HFF-Myc (cell line): Measurements from ENCODE around the gene PYGO1.
"Not testable (repeated sequence)": the region's sequence is repeated elsewhere in the genome, so short reads cannot be mapped to it uniquely, and the experiment has no call there.

Experiments used
- DNase-seq: peaks from one replicate; pipeline ENCODE4 v3.0.0-alpha.2; 2011; ENCODE audit warnings: low read depth; ENCODE audit errors: extremely low read depth
- H3K4me3 ChIP-seq: replicated peaks from 2 replicates; pipeline ENCODE4 v1.5.1; 2011; ENCODE audit warnings: low read depth, mild to moderate bottlenecking, control low read depth, low read length
- TF ChIP-seq, protein P1 (sequence below): IDR thresholded peaks from 2 replicates; pipeline ENCODE4 v1.5.1; 2012; ENCODE audit warnings: mild to moderate bottlenecking, low read depth, low read length, control low read depth; ENCODE audit errors: missing control alignments

PYGO1 gene

GRCh38 chr15:55515491-55515890 is 72.7 kb downstream of the PYGO1 start:
- DNase-seq = no peak
- TF ChIP-seq, protein P1, sequence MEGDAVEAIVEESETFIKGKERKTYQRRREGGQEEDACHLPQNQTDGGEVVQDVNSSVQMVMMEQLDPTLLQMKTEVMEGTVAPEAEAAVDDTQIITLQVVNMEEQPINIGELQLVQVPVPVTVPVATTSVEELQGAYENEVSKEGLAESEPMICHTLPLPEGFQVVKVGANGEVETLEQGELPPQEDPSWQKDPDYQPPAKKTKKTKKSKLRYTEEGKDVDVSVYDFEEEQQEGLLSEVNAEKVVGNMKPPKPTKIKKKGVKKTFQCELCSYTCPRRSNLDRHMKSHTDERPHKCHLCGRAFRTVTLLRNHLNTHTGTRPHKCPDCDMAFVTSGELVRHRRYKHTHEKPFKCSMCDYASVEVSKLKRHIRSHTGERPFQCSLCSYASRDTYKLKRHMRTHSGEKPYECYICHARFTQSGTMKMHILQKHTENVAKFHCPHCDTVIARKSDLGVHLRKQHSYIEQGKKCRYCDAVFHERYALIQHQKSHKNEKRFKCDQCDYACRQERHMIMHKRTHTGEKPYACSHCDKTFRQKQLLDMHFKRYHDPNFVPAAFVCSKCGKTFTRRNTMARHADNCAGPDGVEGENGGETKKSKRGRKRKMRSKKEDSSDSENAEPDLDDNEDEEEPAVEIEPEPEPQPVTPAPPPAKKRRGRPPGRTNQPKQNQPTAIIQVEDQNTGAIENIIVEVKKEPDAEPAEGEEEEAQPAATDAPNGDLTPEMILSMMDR = no peak
- H3K4me3 ChIP-seq = no peak overlapping the region

- no peak overlapping the region for H3K4me3 ChIP-seq
- TF ChIP-seq, protein P1 = no peak
- no peak for DNase-seq
These were observed 73.7 kb downstream of the PYGO1 start for GRCh38 chr15:55514414-55514850.

GRCh38 chr15:55513621-55514413 is 74.3 kb downstream of the PYGO1 start:
- DNase-seq, H3K4me3 ChIP-seq: not testable (repeated sequence)
- TF ChIP-seq, protein P1 = peak; percentile 42

- DNase-seq = no peak
- TF ChIP-seq, protein P1 = no peak
- H3K4me3 ChIP-seq = no peak overlapping the region
These were observed 75.0 kb downstream of the PYGO1 start for GRCh38 chr15:55513152-55513551.

DNA sequence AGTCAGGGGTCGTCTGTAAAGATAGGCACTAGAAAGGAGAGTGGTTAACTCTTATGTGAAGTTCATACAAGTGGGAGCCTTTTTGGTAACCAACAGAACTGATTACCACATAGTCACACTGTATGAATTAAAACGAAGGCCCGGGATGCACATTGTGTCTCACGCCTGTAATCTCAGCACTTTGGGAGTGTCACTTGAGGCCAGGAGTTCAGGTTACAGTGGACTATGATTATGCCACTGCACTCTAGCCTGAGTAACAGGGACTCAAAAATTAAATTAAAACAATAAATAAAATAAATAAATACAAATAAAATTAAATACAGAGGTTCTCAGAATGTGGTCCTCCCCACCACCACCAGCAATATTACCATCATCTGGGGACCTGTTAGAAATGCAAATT is 80.6 kb downstream of the PYGO1 start:
- TF ChIP-seq, protein P1 = no peak
- H3K4me3 ChIP-seq = no peak overlapping the region
- DNase-seq = no peak

GRCh38 chr15:55505407-55505806 is 82.7 kb downstream of the PYGO1 start:
- not testable (repeated sequence) for DNase-seq, H3K4me3 ChIP-seq

GRCh38 chr15:55499151-55499550 is 89.0 kb downstream of the PYGO1 start:
- DNase-seq = no peak
- no peak overlapping the region; the same call in 1 of the 2 replicates for H3K4me3 ChIP-seq
- TF ChIP-seq, protein P1 = no peak

GRCh38 chr15:55498109-55498938 is 89.8 kb downstream of the PYGO1 start:
- DNase-seq = peak; percentile 59
- peak overlapping the region; percentile 69 for H3K4me3 ChIP-seq
